PFSK-1 (cell line): ENCODE measurements around the gene SNX3.

ENCODE experiments used
- FOXP2 ChIP-seq: optimal IDR thresholded peaks from 2 replicates; pipeline ENCODE3; 2011; ENCODE audit warnings: borderline replicate concordance, control low read depth, inconsistent platforms; ENCODE audit not compliant: insufficient read depth; ENCODE audit errors: extremely low read length, extremely low read depth
- POLR2AphosphoS5 ChIP-seq: IDR thresholded peaks from 2 replicates; pipeline ENCODE4 v1.6.1; 2012; ENCODE audit warnings: low read depth, mild to moderate bottlenecking, control low read depth, low read length, moderate library complexity
- SIN3A ChIP-seq: IDR thresholded peaks from 2 replicates; pipeline ENCODE4 v1.6.1; 2012; ENCODE audit warnings: mild to moderate bottlenecking, low read length, moderate library complexity, borderline replicate concordance; ENCODE audit not compliant: insufficient read depth
- TAF1 ChIP-seq: IDR thresholded peaks from 2 replicates; pipeline ENCODE4 v1.6.1; 2012; ENCODE audit warnings: low read length, control low read depth, borderline replicate concordance; ENCODE audit not compliant: insufficient read depth
- TF ChIP-seq, protein P1 (sequence below), 2 experiments: IDR thresholded peaks; 2 replicates each; pipeline versions ENCODE4 v1.6.1 to v1.8.0; 2011 to 2012; ENCODE audit warnings: low read depth in 2 of 2, low read length in 2 of 2, control low read depth in 1 of 2, inconsistent platforms in 1 of 2, mild to moderate bottlenecking in 1 of 2, moderate library complexity in 1 of 2; ENCODE audit not compliant: insufficient read depth in 1 of 2

Gene SNX3

DNA sequence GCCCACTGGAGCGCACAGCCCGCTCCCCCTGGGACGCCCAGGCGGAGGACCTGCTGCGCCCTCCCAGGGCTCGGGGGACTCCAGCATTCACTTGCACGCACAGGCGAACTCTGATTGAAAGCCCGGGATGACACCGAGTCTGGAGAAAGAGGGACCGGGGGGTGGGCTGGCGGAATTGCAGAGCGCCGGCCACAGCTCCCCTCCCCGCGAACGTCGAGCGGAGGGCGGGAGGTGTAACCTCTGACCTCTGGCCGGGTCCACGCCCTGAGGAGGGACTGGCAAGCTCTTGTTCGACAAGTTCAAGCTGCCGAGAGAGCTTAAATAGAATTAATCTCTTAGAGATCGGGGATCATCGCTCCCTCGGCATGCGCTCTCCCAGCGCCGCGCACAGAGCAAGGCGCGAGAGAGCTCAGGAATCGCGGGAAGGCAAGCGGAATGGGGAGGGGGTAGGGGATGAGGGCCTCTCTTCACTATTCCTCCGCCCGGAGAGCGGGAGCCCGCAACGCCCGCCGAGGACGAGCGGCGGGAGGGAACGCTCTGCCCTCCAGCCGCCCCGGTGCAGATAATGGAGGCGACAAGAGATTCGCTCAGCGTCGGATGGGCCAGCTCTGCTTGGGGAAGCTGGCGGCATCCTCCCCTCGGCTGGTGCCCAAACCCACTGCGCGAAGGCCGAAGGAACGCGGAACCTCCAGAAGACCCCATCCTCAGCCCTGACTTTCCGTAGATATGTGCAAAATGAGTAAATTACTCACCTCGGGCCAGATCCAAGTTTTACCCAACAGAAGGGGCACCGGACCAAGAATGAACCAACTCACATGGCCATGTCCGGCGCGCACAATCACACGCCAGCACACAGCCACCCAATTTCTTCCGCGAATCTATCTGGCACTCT is 95.8 kb downstream of the SNX3 start:
- no peak for TF ChIP-seq POLR2AphosphoS5
- no peak for TF ChIP-seq SIN3A

DNA sequence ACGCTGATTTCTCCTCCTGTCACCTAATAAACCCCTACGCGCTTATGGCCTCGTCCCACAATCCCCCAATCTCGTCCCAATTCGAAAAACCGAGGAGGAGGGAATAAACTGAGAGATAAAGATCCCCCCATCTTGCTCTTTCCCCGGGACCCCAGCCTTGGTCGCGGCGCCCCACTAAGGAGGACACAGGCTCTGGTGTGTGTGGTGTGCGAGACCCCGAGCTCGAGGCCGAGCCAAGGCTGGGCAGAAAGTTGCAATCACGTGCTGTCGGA is 96.4 kb downstream of the SNX3 start:
- TF ChIP-seq, protein P1, sequence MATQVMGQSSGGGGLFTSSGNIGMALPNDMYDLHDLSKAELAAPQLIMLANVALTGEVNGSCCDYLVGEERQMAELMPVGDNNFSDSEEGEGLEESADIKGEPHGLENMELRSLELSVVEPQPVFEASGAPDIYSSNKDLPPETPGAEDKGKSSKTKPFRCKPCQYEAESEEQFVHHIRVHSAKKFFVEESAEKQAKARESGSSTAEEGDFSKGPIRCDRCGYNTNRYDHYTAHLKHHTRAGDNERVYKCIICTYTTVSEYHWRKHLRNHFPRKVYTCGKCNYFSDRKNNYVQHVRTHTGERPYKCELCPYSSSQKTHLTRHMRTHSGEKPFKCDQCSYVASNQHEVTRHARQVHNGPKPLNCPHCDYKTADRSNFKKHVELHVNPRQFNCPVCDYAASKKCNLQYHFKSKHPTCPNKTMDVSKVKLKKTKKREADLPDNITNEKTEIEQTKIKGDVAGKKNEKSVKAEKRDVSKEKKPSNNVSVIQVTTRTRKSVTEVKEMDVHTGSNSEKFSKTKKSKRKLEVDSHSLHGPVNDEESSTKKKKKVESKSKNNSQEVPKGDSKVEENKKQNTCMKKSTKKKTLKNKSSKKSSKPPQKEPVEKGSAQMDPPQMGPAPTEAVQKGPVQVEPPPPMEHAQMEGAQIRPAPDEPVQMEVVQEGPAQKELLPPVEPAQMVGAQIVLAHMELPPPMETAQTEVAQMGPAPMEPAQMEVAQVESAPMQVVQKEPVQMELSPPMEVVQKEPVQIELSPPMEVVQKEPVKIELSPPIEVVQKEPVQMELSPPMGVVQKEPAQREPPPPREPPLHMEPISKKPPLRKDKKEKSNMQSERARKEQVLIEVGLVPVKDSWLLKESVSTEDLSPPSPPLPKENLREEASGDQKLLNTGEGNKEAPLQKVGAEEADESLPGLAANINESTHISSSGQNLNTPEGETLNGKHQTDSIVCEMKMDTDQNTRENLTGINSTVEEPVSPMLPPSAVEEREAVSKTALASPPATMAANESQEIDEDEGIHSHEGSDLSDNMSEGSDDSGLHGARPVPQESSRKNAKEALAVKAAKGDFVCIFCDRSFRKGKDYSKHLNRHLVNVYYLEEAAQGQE (IDR thresholded peaks at IDR 0.05; ENCODE audit: insufficient read depth in 1 of 2, low read depth in 2 of 2, low read length in 2 of 2): no peak
- no peak for TF ChIP-seq POLR2AphosphoS5
- no peak for TF ChIP-seq TAF1
- TF ChIP-seq SIN3A: no peak
- TF ChIP-seq FOXP2: no peak

DNA sequence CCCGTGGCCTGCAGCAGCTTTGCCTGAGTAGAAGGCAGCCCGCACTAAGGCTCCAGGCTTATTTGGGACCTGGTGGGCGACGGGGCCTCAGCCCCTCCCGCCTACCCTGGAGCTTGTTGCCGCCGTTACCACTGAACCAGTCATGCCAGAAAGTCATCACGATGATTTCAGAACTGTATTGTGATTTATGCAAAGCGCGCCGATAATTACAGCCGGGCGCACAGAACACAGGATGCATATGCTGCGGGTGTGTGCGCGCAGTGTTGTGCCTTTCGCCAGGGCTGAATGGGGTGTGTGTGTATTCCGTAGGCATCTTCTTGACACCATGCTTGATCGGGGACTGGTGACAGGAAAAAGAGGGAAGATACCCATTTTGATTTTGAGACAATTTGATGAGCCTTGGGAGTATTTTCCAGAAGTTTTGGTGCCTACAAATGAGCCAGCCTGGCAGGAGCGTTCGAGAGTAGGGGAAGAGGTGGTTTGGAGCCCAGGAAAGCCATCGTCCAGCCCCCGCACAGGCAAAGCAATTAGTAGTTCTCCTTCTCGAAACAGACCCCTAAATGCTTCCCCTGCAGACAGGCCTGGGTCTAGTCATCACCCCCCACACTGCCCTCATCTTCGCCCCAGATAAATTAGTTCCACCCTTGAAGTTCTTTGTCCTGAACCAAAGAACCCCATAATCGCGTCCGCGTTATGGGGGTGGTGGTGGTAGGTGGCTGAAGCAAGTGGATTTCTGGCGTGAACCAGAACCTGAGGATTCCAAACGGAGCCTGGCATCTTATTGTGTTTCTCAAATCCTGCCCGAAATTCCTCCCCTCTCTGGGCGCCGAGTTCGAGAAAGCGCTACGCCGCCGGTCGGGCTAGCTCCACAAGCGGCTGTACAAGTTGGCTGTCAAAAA is 96.9 kb downstream of the SNX3 start:
- TF ChIP-seq FOXP2 (no peak), POLR2AphosphoS5 (no peak), TAF1 (no peak), SIN3A (no peak)
- TF ChIP-seq, protein P1 (IDR thresholded peaks at IDR 0.05; ENCODE audit: insufficient read depth in 1 of 2, low read depth in 2 of 2, low read length in 2 of 2): no peak

DNA sequence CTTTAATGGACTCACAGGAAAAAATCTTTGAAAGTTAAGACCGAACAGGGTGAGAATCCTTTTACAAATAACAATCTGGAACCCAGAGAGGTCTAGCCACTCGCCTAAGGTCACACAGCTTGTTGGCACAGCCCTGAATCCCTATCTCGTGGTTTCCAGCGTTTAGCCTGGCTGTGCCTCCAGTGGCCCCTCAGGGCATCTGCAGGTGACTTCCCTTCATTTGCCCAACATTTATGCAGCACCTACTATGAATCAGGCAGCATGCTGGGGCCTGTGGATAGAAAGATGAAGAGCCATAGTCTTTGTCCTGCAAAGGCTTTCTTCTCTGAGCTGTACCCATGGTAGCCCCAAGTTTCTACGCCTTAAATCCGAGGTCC is 97.6 kb downstream of the SNX3 start:
- TF ChIP-seq TAF1 (no peak), FOXP2 (no peak), SIN3A (no peak), POLR2AphosphoS5 (no peak)
- TF ChIP-seq, protein P1 (IDR thresholded peaks at IDR 0.05; ENCODE audit: insufficient read depth in 1 of 2, low read depth in 2 of 2, low read length in 2 of 2): no peak

DNA sequence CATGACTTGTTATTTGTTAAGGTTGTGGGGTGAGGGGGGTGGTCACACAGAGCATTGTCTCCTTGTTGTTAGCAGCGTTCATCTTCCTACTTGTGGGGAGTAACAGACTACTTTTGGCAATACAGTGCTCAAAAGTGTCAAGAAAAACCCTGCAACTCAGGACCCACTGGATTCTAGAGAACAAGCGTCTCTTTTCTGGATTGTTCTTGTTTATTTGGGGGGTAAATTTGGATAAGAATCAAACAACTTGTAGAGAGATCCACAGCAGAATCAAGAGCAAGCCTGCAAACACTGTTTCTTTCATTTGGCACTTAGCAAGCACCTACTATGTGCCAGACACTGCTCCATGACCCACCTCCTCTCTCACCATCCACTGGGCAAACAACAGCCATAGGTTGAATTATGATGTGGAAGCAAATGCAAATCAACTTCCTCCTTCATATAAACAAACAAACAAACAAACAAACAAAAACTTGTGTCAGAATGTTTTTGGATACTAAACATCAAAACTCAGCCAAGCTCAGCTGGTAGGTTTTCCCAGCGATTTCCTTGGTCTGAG is 99.0 kb downstream of the SNX3 start:
- TF ChIP-seq, protein P1 (IDR thresholded peaks at IDR 0.05; ENCODE audit: insufficient read depth in 1 of 2, low read depth in 2 of 2, low read length in 2 of 2): no peak
- TF ChIP-seq TAF1: no peak
- TF ChIP-seq POLR2AphosphoS5: no peak
- no peak for TF ChIP-seq SIN3A
- no peak for TF ChIP-seq FOXP2
